HepG2 (cell line): Measurements from ENCODE around the gene HS2ST1. TPM values are rescaled to one million over a fixed set of nuclear protein-coding genes. Genes with fewer than 3 reads are reported as not detected.

ENCODE experiments used
- ATAC-seq: fragments of 200-7000 bp; cut with Tn5 transposase; 3 replicates; pipeline ENCODE4 v1.9.1; 2020; ENCODE audit warnings: mild to moderate bottlenecking, moderate library complexity
- BruUV-seq: library from RNA; stranded (reverse); fragments of 400-500 nt; replicated peaks from 2 replicates; lab custom pipeline; 2021; lab: Mats Ljungman, UMichigan
- CTCF ChIA-PET: fragments of 300-600 bp; formaldehyde crosslinking; extraction: SDS; loops from one replicate; lab custom pipeline; 2021; ENCODE audit warnings: low total read pairs, inconsistent platforms, low intra/inter-chr PET ratio; lab: Yijun Ruan, JAX
- POLR2A ChIA-PET: fragments of 350-600 bp; sonication (Branson Sonifier 250); formaldehyde crosslinking; loops from one replicate; lab custom pipeline; 2020; ENCODE audit warnings: antibody characterized with exemption, inconsistent platforms; lab: Yijun Ruan, JAX
- DNase-seq: peaks from one replicate; pipeline ENCODE4 v3.0.0-alpha.2; 2015; ENCODE audit warnings: low spot score
- FAIRE-seq: peaks from 3 replicates; lab custom pipeline; 2011; peaks lifted over from hg19 to GRCh38; lab: Jason Lieb, UNC
- H2AFZ ChIP-seq: one replicate; pipeline ENCODE4 v1.6.1; 2011; ENCODE audit warnings: low read length, inconsistent platforms
- H3K27ac ChIP-seq: fragments of 300-600 bp; 3 replicates; pipeline ENCODE4 v1.8.0; 2011; ENCODE audit warnings: mixed run types, mild to moderate bottlenecking, mixed read lengths, low read length, inconsistent platforms; ENCODE audit not compliant: insufficient read depth; ENCODE audit errors: extremely low read length
- H3K27me3 ChIP-seq, 2 experiments: fragments of 200-600 bp in 1 of 2; 2 replicates in 1 of 2; 3 replicates in 1 of 2; pipeline versions ENCODE4 v1.6.0 to v1.8.0; 2011; ENCODE audit warnings: low read length in 2 of 2, mild to moderate bottlenecking in 2 of 2, moderate library complexity in 2 of 2, inconsistent platforms in 1 of 2; ENCODE audit not compliant: insufficient read depth in 2 of 2, control insufficient read depth in 1 of 2
- H3K36me3 ChIP-seq, 2 experiments: fragments of 200-600 bp in 1 of 2; replicated peaks in 1 of 2; 2 replicates in 1 of 2; 3 replicates in 1 of 2; pipeline versions ENCODE4 v1.5.1 to v1.8.0; 2011; ENCODE audit warnings: low read length in 2 of 2, inconsistent platforms in 1 of 2; ENCODE audit not compliant: insufficient read depth in 2 of 2, control insufficient read depth in 1 of 2
- H3K4me1 ChIP-seq: 2 replicates; pipeline ENCODE4 v1.5.1; 2012; ENCODE audit warnings: low read length, inconsistent platforms; ENCODE audit not compliant: insufficient read depth
- H3K4me2 ChIP-seq: 2 replicates; pipeline ENCODE4 v1.6.0; 2011; ENCODE audit warnings: low read depth, low read length, inconsistent platforms
- H3K4me3 ChIP-seq, 3 experiments: fragments of 200-600 bp in 1 of 3; sonication (generic), shearing (Covaris generic) in 1 of 3; replicated peaks in 1 of 3; 2 replicates each; pipeline ENCODE4 v1.5.1; 2011 to 2016; ENCODE audit warnings: low read length in 3 of 3, inconsistent platforms in 2 of 3, low read depth in 2 of 3, mild to moderate bottlenecking in 2 of 3, control low read depth in 1 of 3, mixed read lengths in 1 of 3; ENCODE audit not compliant: insufficient read depth in 1 of 3
- H3K79me2 ChIP-seq: one replicate; pipeline ENCODE4 v1.6.1; 2011; ENCODE audit warnings: low read length, inconsistent platforms; ENCODE audit not compliant: insufficient read depth
- H3K9ac ChIP-seq: 2 replicates; pipeline ENCODE4 v1.6.0; 2011; ENCODE audit warnings: mild to moderate bottlenecking, low read depth, low read length, inconsistent platforms; ENCODE audit not compliant: insufficient read depth
- H3K9me3 ChIP-seq: 2 replicates; pipeline ENCODE4 v1.5.1; 2012; ENCODE audit warnings: mild to moderate bottlenecking, low read length
- H4K20me1 ChIP-seq: 2 replicates; pipeline ENCODE4 v1.6.0; 2011; ENCODE audit warnings: inconsistent platforms, mild to moderate bottlenecking, low read length, moderate library complexity; ENCODE audit not compliant: insufficient read depth
- ARID5B ChIP-seq: IDR thresholded peaks from 2 replicates; pipeline ENCODE4 v1.4.0; 2020; ENCODE audit warnings: mild to moderate bottlenecking, missing genetic modification reagents
- CAMTA2 ChIP-seq: sonication (generic); formaldehyde crosslinking; IDR thresholded peaks from 2 replicates; pipeline ENCODE4 v1.4.0; 2020; ENCODE audit warnings: mild to moderate bottlenecking, missing genetic modification reagents, borderline replicate concordance
- CHD4 ChIP-seq: fragments of 200-600 bp; sonication (generic); IDR thresholded peaks from 2 replicates; pipeline ENCODE4 v1.7.0; 2017; ENCODE audit warnings: mild to moderate bottlenecking, low read length, borderline replicate concordance
- ETV6 ChIP-seq: sonication (generic); formaldehyde crosslinking; conservative IDR thresholded peaks from 2 replicates; pipeline ENCODE4 v1.4.0; 2020; ENCODE audit warnings: missing genetic modification reagents
- KAT8 ChIP-seq: IDR thresholded peaks from 2 replicates; pipeline ENCODE4 v1.6.1; 2016; ENCODE audit warnings: missing genetic modification reagents, missing compliant biosample characterization
- MIXL1 ChIP-seq: IDR thresholded peaks from 2 replicates; pipeline ENCODE4 v1.6.1; 2016
- NAIF1 ChIP-seq: sonication (generic); formaldehyde crosslinking; IDR thresholded peaks from 2 replicates; pipeline ENCODE4 v1.5.0; 2020; ENCODE audit warnings: mild to moderate bottlenecking, missing genetic modification reagents, borderline replicate concordance
- REST ChIP-seq, 2 experiments: IDR thresholded peaks; 2 replicates each; pipeline ENCODE4 v1.6.1; 2011 to 2012; ENCODE audit warnings: low read length in 2 of 2, borderline replicate concordance in 1 of 2, low read depth in 1 of 2, mild to moderate bottlenecking in 1 of 2, moderate library complexity in 1 of 2
- SMAD1 ChIP-seq: sonication (generic); formaldehyde crosslinking; IDR thresholded peaks from 2 replicates; pipeline ENCODE4 v1.4.0; 2020; ENCODE audit warnings: missing genetic modification reagents, low read depth, mild to moderate bottlenecking, borderline replicate concordance
- TCF12 ChIP-seq, 2 experiments: fragments of 450-650 bp in 1 of 2; sonication (generic) in 1 of 2; formaldehyde crosslinking in 1 of 2; IDR thresholded peaks; 2 replicates each; pipeline versions ENCODE4 v1.6.1 to v1.8.0; 2017 to 2022; ENCODE audit warnings: antibody characterized with exemption in 1 of 2, mild to moderate bottlenecking in 1 of 2, missing genetic modification reagents in 1 of 2, moderate library complexity in 1 of 2
- ZMAT5 ChIP-seq: sonication (generic); formaldehyde crosslinking; IDR thresholded peaks from 2 replicates; pipeline ENCODE4 v1.5.0; 2020; ENCODE audit warnings: mild to moderate bottlenecking, low read depth, missing genetic modification reagents, borderline replicate concordance
- ZNF234 ChIP-seq: sonication (generic); formaldehyde crosslinking; conservative IDR thresholded peaks from 2 replicates; pipeline ENCODE4 v1.5.1; 2020; ENCODE audit warnings: mild to moderate bottlenecking, missing genetic modification reagents
- ZNF317 ChIP-seq: sonication (generic); formaldehyde crosslinking; IDR thresholded peaks from 2 replicates; pipeline ENCODE4 v1.5.0; 2020; ENCODE audit warnings: mild to moderate bottlenecking, missing genetic modification reagents
- ZNF589 ChIP-seq: sonication (generic); formaldehyde crosslinking; conservative IDR thresholded peaks from 2 replicates; pipeline ENCODE4 v1.8.0; 2022; ENCODE audit warnings: mild to moderate bottlenecking, moderate library complexity, missing genetic modification reagents
- ZNF709 ChIP-seq: sonication (generic); formaldehyde crosslinking; IDR thresholded peaks from 2 replicates; pipeline ENCODE4 v1.5.0; 2020; ENCODE audit warnings: mild to moderate bottlenecking, missing genetic modification reagents
- ZNF777 ChIP-seq: sonication (generic); formaldehyde crosslinking; IDR thresholded peaks from 2 replicates; pipeline ENCODE4 v1.4.0; 2020; ENCODE audit warnings: missing genetic modification reagents
- WGBS: methylation state at CpG from one replicate; pipeline ENCODE4 v1.1.6; 2017; ENCODE audit warnings: low lambda C conversion rate; 5-methylcytosine and 5-hydroxymethylcytosine counted together
- in situ Hi-C: cut with HindIII; loops from 2 replicates; pipeline ENCODE4 v1.10.0; 2017; ENCODE audit warnings: low pct_unique_long_range_greater_than_20kb; ENCODE audit not compliant: extremely low pct_ligation_motif_present
- intact Hi-C: fragments of 100-400 bp; cut with micrococcal nuclease; formaldehyde crosslinking; loops from one replicate; pipeline ENCODE4 v1.10.0; 2022; ENCODE audit not compliant: unreplicated experiment
- polyA plus RNA-seq, 8 experiments: library from polyadenylated mRNA; depleted of rRNA in 3 of 8; stranded (reverse) in 7 of 8; unstranded in 1 of 8; fragments of >200 nt; fragmentation: Illumina TruSeq in 4 of 8; extraction: Trizol in 4 of 8; gene quantifications; 2 replicates each; pipeline versions ENCODE4 v1.2.1 to v1.2.3, GENCODE V29; 2011 to 2016; ENCODE audit warnings: low read depth in 4 of 8, missing spikeins in 1 of 8, mixed read lengths in 1 of 8; ENCODE audit not compliant: insufficient read depth in 1 of 8
- total RNA-seq, 5 experiments: library from RNA; depleted of rRNA; stranded (reverse); fragments of >200 nt; fragmentation: Illumina TruSeq; extraction: Trizol; gene quantifications; 2 replicates each; pipeline ENCODE4 v1.2.3, GENCODE V29; 2016; ENCODE audit warnings: low read depth in 1 of 5

HS2ST1 gene
- total and polyA plus RNA-seq, 2 of the 13 experiments (the other 11 are each of a cell fraction or from before 2014, with no cell fraction given) = 22.1 to 58.7 TPM

- H3K36me3 ChIP-seq = peaks cover under 1 to 15% of the 10 kb centered on the region in 2 experiments; a peak in 3 of 5 replicates
- no peaks in the 10 kb centered on the region for H4K20me1 ChIP-seq
- DNase-seq = no peak
- intact Hi-C loops = no loop called here
- no peak overlapping the region for H3K4me3 ChIP-seq
- TF ChIP-seq ZNF589 = no peak
- no peak for TF ChIP-seq NAIF1 (CRISPR knock-in tag)
- TF ChIP-seq ZNF709 (CRISPR knock-in tag) = no peak
- TF ChIP-seq ZNF317 (CRISPR knock-in tag) = no peak
- TF ChIP-seq KAT8 (CRISPR knock-in tag) = no peak
- TF ChIP-seq ZNF234 = no peak
- TF ChIP-seq CAMTA2 = no peak
- TF ChIP-seq ARID5B (CRISPR knock-in tag) = no peak
- TF ChIP-seq SMAD1 (CRISPR knock-in tag) = no peak
- no peak for TF ChIP-seq ZNF777 (CRISPR knock-in tag)
- no peak for TF ChIP-seq TCF12 (IDR thresholded peaks at IDR 0.05)
- no peak for TF ChIP-seq TCF12 (CRISPR knock-in tag; IDR thresholded peaks at IDR 0.05)
- TF ChIP-seq CHD4 = no peak
- no peak for TF ChIP-seq ETV6
- no peak for TF ChIP-seq ZMAT5 (CRISPR knock-in tag)
- no peak for TF ChIP-seq REST (IDR thresholded peaks at IDR 0.05; ENCODE audit: borderline replicate concordance in 1 of 2, low read depth in 1 of 2, low read length in 2 of 2)
- no peak for TF ChIP-seq MIXL1 (CRISPR knock-in tag)
- no TSS peak for BruUV-seq
- no peak overlapping the region for H3K9ac ChIP-seq
- 96% methylated on average over 2 of the region's 2 CpGs for WGBS
- in situ Hi-C loops = no loop called here
- no peaks in the 10 kb centered on the region for H3K4me1 ChIP-seq
- ChIA-PET POLR2A (no interaction called here), CTCF (no interaction called here)
- ATAC-seq = no peak
- FAIRE-seq = no peak
- no peaks in the 10 kb centered on the region for H3K27me3 ChIP-seq
- H3K4me2 ChIP-seq = no peak overlapping the region
- no peak overlapping the region for H2AFZ ChIP-seq
- H3K27ac ChIP-seq = no peak overlapping the region
- H3K9me3 ChIP-seq = no peaks in the 10 kb centered on the region
- H3K79me2 ChIP-seq = no peaks in the 10 kb centered on the region
Measured at GRCh38 chr1:87091425-87091824, 177.0 kb downstream of the HS2ST1 start.
